ENCODE results near the gene SLC9A1. TPM values are rescaled to one million over a fixed set of nuclear protein-coding genes. Genes with fewer than 3 reads are reported as not detected.

Gene SLC9A1
- polyA plus RNA-seq, 12 donors = 11.4 to 39.4 (median 15.3) TPM; not detected in 1

- DNase-seq = no peak
These were observed 2.7 kb downstream of the SLC9A1 start for GRCh38 chr1:27152004-27152828.

GRCh38 chr1:27150641-27151040 is 4.3 kb downstream of the SLC9A1 start:
- no peak for DNase-seq

- DNase-seq = no peak
These were observed 4.7 kb downstream of the SLC9A1 start for GRCh38 chr1:27150183-27150582.

DNA sequence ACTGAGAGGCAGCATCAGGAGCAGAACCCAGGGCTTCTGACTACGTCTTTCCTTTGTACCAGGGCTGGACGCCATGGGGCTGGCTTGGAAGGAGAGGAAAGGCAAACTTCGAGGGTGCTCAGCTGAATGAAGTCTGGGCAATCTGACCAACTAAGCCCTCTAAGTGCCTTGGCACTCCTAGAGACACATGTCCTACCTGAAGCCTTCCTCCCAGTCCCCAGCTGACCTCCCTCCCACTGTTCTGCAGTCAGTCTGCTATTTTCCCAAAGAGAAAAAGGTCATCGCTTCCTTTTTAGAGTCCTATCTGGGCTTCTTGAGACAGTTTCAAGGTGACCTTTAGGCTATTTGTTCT is 5.2 kb downstream of the SLC9A1 start:
- DNase-seq = no peak

DNA sequence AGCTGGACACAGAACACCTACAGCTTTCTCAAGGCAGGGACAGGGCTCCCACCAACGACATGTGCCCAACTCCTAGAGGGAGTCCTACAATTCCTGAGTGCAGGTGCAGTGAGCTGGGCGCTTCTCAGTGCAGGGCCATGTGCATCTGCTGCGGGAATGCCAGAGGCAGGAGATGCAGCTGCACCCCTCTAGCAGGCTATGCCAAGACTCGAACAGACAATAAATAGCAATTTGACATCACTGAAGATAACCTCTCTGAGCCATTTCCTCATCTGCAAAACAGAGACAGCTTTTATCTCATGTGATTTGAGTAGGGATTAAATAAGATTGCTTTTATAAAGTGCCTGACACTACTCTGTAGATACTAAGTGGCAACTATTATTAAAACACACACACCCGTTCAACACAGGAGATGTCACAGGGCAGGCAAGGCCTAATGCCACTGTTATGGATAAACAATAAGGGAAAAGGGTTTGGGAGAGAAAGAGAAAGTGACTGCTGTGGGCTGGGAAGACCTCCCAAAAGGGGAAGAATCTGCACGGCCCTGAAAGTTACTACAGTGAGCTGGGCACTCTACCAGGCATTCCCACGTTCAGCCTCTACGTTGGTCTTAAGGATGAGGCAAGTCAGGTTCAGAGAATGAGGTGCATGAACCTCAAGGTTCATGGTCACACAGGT is 5.7 kb downstream of the SLC9A1 start:
- DNase-seq = no peak

GRCh38 chr1:27148591-27148990 is 6.3 kb downstream of the SLC9A1 start:
- DNase-seq = no peak

DNA sequence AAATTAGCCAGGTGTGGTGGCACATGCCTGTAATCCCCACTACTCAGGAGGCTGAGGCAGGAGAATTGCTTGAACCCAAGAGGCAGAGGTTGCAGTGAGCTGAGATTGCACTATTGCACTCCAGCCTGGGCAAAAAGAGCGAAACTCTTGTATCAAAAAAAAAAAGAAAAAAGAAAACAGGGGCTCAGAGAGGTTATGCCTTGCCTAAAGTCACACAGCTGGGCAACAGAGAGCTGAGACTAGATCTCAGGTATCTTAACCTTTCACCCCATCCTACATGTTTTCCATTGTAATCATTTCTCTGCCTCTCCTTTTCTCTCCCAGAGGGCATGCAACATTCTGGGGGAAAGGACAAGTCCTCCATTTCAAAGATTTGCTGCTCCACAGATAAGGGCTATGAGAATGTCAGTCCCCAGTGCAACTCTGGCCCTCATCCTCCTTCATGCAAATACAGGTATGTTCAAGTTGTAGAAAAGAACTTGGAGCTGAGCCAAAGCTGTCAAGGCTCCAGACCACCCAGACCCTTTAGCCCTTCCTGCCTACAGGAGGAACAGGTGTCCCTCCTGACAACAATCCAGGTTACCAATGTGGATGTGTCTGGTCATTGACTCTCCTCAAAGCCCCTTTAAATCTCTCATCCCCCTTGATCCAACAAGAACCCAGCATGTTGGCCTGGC is 6.9 kb downstream of the SLC9A1 start:
- DNase-seq = no peak

DNA sequence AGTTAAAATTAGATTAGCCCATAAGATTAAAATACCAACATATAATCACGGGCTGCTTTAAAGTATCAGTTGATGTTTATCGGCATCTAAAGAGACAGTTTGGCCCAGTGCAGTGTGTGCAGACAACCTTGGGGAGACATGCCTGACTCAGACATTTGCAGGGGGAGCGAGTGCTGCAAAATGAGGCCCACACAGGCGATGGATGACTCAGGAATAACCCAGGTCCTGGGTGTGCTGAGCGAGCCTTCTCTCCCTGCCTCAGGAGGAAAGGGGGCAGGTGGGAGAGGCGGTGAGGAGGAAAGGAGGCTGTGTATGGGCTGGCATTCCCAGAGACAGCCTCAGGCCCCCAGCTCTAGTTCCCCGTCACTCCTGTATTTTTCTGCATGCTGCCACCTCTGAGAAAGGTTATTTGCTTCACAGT is 9.0 kb downstream of the SLC9A1 start:
- no peak for DNase-seq

- no peak for DNase-seq
These were observed 9.8 kb downstream of the SLC9A1 start for GRCh38 chr1:27144920-27145661.

DNA sequence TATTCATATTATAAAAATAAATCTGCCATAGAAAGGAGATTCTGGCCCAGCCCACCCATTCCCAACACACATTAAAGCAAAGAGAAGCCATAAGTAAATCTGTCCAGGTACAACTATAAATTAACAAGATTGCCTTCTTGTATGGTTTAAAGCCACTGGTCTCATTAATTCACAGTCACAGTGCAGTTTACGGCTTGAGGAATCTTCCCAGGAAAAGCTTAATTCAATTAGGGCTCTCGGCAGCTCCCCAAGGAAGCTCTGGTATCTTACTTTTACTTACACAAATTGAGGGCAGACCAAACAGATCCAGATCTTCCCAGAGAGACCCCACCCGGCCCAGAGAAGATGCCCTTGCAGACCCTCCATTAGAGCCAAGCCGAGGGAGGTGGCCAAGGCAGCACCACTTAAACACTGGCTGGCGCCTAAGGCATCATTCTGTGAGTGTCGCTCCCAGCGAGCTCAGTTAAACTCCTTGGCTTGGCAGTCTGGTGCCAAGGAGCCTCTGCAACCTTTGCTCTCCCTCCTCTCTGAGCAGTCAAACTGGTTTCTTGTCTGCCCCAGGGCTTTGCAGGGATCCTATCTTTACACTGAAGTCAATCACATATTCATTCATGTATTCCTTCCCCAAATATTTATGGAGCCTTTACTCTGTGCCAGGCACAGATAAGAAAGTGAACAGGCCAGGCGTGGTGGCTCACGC is 10.7 kb downstream of the SLC9A1 start:
- DNase-seq = no peak

DNA sequence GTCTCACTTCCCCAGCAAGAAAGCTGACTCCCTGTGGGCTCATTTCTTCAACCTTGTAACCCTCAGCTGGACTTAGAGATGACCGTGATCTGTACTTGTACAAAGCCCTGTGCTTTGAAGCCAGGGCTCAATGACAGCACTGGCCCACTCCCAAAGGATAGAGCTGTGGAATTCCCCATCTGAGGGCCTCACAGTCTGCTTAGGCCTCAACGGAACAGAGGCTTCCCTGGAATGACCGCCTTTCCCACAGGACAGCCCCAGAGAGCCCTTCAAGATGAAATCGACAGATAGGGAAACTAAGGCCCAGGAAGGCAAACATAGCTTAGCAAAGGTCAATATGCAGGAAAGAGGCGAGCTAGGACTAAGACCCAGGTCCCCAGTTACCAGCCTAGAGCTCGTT is 11.5 kb downstream of the SLC9A1 start:
- DNase-seq = no peak

DNA sequence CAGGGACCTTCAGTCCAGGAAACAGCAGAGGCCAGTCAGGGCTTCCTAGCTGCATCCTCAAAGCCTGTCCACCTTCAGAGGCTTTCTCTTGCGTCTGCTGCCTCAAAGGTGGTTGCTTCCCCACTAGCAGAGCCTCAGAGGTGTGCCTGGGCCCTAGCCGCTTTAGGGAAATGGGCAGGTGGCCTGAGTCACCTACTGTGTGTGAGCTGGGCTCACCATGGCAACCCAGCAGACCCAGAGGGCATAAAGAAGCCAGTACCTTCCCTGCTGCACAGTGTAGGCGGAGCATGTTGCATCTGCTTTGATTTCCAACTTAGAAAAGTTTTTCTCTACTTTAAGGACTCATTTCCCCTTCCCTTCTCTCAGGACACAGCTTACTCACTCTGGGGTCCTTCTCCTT is 12.5 kb downstream of the SLC9A1 start:
- DNase-seq = no peak

- DNase-seq = no peak
These were observed 13.5 kb downstream of the SLC9A1 start for GRCh38 chr1:27141266-27142003.

DNA sequence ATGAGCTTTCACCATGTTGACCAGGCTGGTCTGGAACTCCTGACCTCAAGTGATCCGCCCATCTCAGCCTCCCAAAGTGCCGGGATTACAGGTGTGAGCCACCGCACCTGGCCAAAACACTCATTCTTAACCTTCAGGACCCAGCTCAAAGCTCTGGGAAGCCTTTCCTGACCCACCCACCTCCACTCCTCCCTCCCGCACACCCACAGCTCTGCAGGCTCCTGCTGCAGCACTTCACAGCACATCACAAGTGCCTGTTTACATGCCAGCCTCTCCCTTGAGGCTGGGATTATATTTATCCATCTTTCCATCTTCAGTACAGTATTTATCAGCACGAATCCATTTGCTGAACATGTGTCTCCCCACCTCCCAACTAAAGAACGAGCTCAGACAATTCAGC is 14.9 kb downstream of the SLC9A1 start:
- no peak for DNase-seq

DNA sequence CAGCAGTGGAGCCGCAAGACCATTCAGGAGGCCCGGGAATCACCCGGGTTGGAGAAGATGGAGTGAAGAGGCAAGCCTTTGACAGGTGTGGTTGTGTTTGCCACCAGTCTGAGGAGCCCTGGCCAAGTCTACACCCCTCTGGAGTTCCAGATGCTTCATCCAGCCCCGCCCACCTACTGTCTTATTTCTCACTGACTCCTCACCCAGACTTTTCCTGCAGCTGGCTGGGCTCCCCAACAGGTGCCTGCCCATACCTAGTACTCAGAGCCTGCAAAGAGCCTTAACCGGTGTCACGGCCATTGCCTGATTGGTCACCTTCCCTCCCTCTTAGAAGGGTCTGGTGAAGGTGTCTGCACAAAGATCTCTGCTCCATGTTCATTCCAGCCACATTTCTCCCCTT is 16.0 kb downstream of the SLC9A1 start:
- DNase-seq = no peak

DNA sequence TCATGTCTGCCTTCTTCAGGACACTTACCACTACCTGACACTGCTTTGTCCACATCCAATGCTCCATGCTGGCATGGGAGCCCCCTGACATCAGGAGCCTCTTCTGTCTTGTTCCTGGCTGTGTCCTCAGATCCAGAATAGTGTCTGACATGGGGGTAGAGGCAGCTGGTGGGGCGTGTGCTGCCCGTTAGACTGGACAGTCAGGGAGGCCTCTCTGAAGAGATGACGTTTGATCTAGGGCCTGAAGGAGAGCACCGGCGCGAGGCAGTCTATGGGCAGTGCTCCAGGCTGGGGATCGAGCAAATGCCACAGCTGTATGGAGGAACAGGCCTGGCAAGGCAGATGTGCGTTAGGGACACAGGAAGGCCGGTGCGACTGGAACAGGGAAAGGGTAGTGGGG is 16.6 kb downstream of the SLC9A1 start:
- DNase-seq = no peak

- no peak for DNase-seq
These were observed 17.3 kb downstream of the SLC9A1 start for GRCh38 chr1:27137544-27138075.

DNA sequence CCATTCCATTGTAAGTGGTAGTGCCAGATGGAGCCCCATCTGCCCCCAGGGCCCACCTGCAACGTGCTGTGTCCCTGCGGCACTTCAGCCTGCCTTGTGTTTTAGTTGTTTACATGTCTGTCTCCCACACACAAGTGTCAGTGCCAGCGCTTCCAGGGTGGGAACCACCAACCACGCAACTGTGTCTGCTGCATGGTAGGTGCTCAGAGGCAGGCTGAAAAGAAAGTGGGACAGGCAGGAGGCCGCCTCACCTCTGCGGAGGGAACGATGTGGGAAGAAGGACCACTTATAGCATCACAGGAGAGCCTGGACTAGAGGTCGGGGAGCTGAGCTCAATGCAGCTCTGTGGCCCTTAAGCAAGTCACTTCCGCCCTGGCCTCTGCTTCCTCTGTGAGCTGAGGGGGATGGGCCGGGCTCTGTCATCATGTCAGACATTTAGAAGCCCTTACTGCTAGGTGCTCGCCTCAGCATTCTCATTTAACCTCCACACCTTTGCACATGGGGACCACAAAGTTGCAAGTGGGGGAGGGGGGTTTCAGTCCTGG is 17.9 kb downstream of the SLC9A1 start:
- DNase-seq = no peak

GRCh38 chr1:27136236-27136551 is 18.7 kb downstream of the SLC9A1 start:
- no peak for DNase-seq

GRCh38 chr1:27135541-27136235 is 19.2 kb downstream of the SLC9A1 start:
- no peak for DNase-seq

Measured in muscle of arm (tissue), 12 donors.